ENCODE results near the gene JAML.

DNA sequence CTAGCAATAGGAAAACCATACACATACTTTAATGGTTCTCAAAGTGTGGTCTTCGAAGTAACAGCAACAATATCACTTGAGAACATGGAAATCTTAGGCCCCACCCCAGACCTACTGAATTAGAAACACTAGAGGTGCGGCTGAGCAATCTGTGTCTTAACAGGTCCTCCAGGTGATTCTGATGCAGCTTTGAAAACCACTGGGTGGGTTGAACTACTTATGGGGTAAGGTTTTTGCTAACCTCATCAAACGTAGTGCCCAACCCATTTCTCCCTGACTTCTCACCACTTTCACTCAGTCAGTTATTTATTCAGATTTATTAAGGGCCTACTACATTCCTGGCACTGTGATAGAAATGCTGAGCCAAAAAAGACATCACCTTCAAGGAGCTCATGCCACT, 35.5 kb upstream of the JAML start:
- TF ChIP-seq, protein P1, sequence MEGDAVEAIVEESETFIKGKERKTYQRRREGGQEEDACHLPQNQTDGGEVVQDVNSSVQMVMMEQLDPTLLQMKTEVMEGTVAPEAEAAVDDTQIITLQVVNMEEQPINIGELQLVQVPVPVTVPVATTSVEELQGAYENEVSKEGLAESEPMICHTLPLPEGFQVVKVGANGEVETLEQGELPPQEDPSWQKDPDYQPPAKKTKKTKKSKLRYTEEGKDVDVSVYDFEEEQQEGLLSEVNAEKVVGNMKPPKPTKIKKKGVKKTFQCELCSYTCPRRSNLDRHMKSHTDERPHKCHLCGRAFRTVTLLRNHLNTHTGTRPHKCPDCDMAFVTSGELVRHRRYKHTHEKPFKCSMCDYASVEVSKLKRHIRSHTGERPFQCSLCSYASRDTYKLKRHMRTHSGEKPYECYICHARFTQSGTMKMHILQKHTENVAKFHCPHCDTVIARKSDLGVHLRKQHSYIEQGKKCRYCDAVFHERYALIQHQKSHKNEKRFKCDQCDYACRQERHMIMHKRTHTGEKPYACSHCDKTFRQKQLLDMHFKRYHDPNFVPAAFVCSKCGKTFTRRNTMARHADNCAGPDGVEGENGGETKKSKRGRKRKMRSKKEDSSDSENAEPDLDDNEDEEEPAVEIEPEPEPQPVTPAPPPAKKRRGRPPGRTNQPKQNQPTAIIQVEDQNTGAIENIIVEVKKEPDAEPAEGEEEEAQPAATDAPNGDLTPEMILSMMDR (IDR thresholded peaks at IDR 0.05): no peak
- TF ChIP-seq POLR2A (IDR thresholded peaks at IDR 0.05): no peak
